Rectal smooth muscle tissue (tissue), 1 donor: Measurements from ENCODE around the gene ADAM33.

Source experiments
- H3K27ac ChIP-seq: one replicate; pipeline ENCODE4 v1.7.0; 2013; ENCODE audit warnings: low read depth, low read length, inconsistent platforms
- H3K27me3 ChIP-seq: one replicate; pipeline ENCODE4 v1.7.0; 2013; ENCODE audit warnings: low read length; ENCODE audit not compliant: control insufficient read depth, insufficient read depth
- H3K36me3 ChIP-seq: one replicate; pipeline ENCODE4 v1.7.0; 2013; ENCODE audit warnings: low read length; ENCODE audit not compliant: control insufficient read depth, insufficient read depth
- H3K4me1 ChIP-seq: one replicate; pipeline ENCODE4 v1.7.0; 2013; ENCODE audit warnings: low read length; ENCODE audit not compliant: control insufficient read depth, insufficient read depth
- H3K4me3 ChIP-seq: one replicate; pipeline ENCODE4 v1.7.0; 2013; ENCODE audit warnings: low read length
- H3K9ac ChIP-seq: one replicate; pipeline ENCODE4 v1.7.0; 2013; ENCODE audit warnings: low read length

The ADAM33 gene

DNA sequence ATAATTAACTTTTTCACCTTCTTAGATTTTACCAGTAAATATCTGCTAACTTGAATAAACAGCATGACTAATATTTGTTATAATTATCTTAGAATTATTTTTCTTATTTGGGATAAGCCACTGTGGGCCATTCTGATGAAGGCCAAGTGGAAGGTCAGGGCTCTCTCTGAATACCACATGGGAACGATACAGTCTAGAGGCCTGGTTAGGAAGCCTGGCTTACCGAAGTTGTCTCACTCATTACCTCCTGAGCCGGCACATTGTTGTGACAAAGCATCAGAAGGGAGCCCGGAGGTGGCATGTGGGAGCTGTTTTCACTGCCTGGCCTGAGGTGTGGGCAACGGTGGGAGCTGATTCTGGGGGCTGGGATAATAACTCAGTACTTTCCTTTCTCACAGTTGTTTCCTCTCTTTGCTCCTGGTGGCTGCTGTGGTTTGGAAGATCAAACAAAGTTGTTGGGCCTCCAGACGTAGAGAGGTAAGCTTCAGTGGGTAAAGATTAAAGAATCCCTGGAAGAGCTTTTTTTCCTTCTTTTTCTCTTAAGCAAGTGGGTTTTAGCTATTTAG is 47.8 kb downstream of the ADAM33 start:
- Histone ChIP-seq H3K4me3 (no peak overlapping the region), H3K27me3 (no peaks in the 10 kb centered on the region), H3K27ac (no peak overlapping the region), H3K4me1 (no peaks in the 10 kb centered on the region), H3K9ac (no peak overlapping the region), H3K36me3 (peaks cover 4% of the 10 kb centered on the region)

DNA sequence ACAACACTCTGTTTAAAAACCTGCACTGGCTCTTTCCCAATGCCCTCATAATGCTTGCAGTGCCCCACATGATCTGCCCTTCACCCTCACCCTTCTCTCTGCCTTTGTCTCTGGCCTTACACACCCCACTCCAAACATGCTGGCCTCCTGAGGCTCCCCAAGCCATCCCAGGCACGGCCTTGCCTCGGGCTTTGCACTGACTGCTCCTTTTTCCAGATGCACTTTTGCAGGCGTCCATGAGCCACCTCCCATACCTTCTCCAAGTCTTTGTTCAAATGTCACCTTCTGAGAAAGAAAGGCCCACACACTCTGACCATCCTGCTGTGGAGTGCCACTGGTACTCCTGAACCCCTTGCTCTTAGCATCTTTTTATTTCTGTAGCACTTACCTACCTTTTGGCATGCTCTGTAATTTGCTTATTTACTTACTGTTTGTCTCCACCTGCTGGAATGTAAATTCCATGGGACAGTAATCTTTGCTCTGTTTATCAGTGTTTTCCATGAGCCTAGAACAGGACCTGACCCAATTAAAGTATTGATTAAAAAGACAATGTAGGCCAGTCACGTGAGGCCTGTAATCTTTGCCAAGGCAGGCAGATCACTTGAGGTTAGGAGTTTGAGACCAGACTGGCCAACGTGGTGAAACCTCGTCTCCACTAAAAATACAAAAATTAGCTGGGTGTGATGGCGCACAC is 49.4 kb downstream of the ADAM33 start:
- Histone ChIP-seq H3K9ac (no peak overlapping the region), H3K27me3 (no peaks in the 10 kb centered on the region), H3K4me3 (no peak overlapping the region), H3K4me1 (no peaks in the 10 kb centered on the region), H3K27ac (no peak overlapping the region), H3K36me3 (peaks cover 4% of the 10 kb centered on the region)

GRCh38 chr20:3631534-3631933 is 50.3 kb downstream of the ADAM33 start:
- peaks cover 4% of the 10 kb centered on the region for H3K36me3 ChIP-seq
- no peak overlapping the region for H3K27ac ChIP-seq
- no peak overlapping the region for H3K4me3 ChIP-seq
- H3K4me1 ChIP-seq: no peaks in the 10 kb centered on the region
- no peaks in the 10 kb centered on the region for H3K27me3 ChIP-seq
- H3K9ac ChIP-seq: no peak overlapping the region

- Histone ChIP-seq H3K27ac (no peak overlapping the region), H3K27me3 (no peaks in the 10 kb centered on the region), H3K36me3 (peaks cover 4% of the 10 kb centered on the region), H3K4me3 (no peak overlapping the region), H3K4me1 (no peaks in the 10 kb centered on the region), H3K9ac (no peak overlapping the region)
Measured at GRCh38 chr20:3630429-3630828, 51.4 kb downstream of the ADAM33 start.

- Histone ChIP-seq H3K27ac (no peak overlapping the region), H3K27me3 (no peaks in the 10 kb centered on the region), H3K4me3 (no peak overlapping the region), H3K36me3 (peaks cover 4% of the 10 kb centered on the region), H3K9ac (no peak overlapping the region), H3K4me1 (no peaks in the 10 kb centered on the region)
Measured at GRCh38 chr20:3629893-3630292, 51.9 kb downstream of the ADAM33 start.

DNA sequence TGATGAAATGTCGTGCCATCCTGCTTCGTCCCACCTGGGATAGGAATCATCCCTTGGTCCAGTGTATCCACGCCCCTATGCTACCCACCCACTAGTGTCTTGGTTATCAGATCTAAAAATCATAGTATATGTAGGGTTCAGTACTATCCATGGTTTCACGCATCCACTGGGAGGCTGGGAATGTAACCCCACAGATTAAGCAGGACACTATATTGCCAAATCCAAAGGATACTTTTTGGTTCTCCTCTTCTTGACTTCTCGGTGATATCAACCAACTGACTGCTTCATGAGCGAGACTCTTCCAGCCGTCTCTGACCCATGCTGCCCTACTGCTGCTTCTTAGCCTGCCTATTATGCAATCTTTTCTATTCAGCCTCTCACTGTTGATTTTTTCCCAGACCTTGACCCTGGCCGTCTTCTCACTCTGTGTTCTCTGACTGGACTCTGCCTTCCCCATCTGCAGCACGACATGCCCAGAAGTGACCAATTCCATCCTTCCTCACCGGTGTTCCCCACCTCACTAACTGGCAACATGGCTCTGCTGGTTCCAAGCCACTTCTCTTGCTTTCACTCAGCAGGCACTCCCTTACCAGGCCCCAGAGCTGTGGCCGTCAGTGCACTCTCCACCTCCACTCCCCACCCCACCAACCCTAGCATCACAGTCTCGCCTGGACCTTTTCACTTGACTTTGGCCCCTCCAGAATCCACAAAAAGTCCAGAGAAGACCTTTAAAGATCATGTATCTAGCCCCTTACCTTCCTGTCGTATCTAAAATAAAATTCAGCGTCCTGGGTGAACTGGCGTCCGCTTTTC is 53.1 kb downstream of the ADAM33 start:
- no peaks in the 10 kb centered on the region for H3K27me3 ChIP-seq
- H3K27ac ChIP-seq: no peak overlapping the region
- no peak overlapping the region for H3K4me3 ChIP-seq
- H3K36me3 ChIP-seq: no peaks in the 10 kb centered on the region
- no peak overlapping the region for H3K9ac ChIP-seq
- H3K4me1 ChIP-seq: no peaks in the 10 kb centered on the region

DNA sequence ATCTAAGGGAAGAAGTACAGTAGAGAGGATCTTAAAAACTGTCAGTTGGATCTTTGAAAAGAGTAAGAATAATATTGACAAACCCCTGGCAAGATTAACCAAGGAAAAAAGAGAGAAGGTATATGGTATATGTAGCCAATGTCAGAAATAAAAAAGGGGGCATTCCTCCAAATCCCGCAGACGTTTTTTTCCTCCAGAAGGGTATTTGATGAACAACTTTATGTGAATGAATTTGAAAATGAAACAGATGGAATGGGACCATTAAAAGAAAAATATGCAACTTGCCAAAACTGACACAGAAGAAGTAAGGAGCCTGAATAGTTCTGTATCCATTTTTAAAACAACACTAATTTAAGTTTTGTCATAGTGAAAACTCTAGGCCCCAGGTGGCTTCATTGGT is 54.3 kb downstream of the ADAM33 start:
- Histone ChIP-seq H3K9ac (no peak overlapping the region), H3K27ac (no peak overlapping the region), H3K36me3 (no peaks in the 10 kb centered on the region), H3K27me3 (no peaks in the 10 kb centered on the region), H3K4me1 (no peaks in the 10 kb centered on the region), H3K4me3 (no peak overlapping the region)

- no peak overlapping the region for H3K9ac ChIP-seq
- no peak overlapping the region for H3K27ac ChIP-seq
- no peaks in the 10 kb centered on the region for H3K4me1 ChIP-seq
- H3K36me3 ChIP-seq: no peaks in the 10 kb centered on the region
- no peak overlapping the region for H3K4me3 ChIP-seq
- no peaks in the 10 kb centered on the region for H3K27me3 ChIP-seq
Measured at GRCh38 chr20:3622406-3622805, 59.4 kb downstream of the ADAM33 start.

DNA sequence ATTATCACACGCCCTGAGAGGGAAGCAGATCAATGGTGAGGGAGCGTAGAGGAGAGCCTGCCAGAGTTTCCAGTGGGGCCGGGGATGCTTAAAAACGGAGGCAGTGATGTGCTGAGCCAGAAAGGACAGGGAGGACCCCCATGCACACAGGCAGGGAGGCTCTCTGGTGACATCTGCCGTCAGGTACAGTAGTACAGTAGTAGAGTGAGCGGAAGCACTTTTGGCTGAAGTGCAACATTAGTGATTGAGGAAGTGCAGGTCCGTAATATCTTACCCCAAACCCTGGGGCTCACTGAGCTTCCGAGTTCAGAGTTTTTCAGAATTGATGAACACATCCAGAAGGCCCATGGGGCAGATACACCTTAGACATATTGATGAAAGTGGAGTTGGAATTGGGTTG is 60.7 kb downstream of the ADAM33 start:
- H3K9ac ChIP-seq: no peak overlapping the region
- H3K4me3 ChIP-seq: no peak overlapping the region
- H3K36me3 ChIP-seq: no peaks in the 10 kb centered on the region
- H3K4me1 ChIP-seq: no peaks in the 10 kb centered on the region
- H3K27me3 ChIP-seq: no peaks in the 10 kb centered on the region
- no peak overlapping the region for H3K27ac ChIP-seq
